Smooth muscle cell (in vitro differentiated cells): ENCODE results near the gene SRGAP3. TPM values are rescaled to one million over a fixed set of nuclear protein-coding genes. Genes with fewer than 3 reads are reported as not detected.
A peak's percentile ranks its signal among the peaks of the same experiment; 100 is the strongest.

Experiments used
- DNase-seq: peaks from one replicate; lab custom pipeline; 2025; ENCODE audit not compliant: unreplicated experiment; lab: John Stamatoyannopoulos, UW
- H2AFZ ChIP-seq: fragments of 200-600 bp; sonication (generic); 2 replicates; pipeline ENCODE4 v1.6.0; 2016; ENCODE audit warnings: antibody characterized with exemption, low read depth, mild to moderate bottlenecking
- H3F3A ChIP-seq: fragments of 200-600 bp; sonication (generic); 2 replicates; pipeline ENCODE4 v1.6.0; 2017; ENCODE audit warnings: antibody characterized with exemption, low read depth
- H3K27ac ChIP-seq: fragments of 200-600 bp; sonication (generic); 2 replicates; pipeline ENCODE4 v1.5.1; 2016; ENCODE audit warnings: low read depth, mild to moderate bottlenecking
- H3K27me3 ChIP-seq: fragments of 200-600 bp; sonication (generic); 2 replicates; pipeline ENCODE4 v1.6.1; 2016; ENCODE audit warnings: low read depth, mild to moderate bottlenecking
- H3K36me3 ChIP-seq: fragments of 200-600 bp; sonication (generic); 2 replicates; pipeline ENCODE4 v1.5.1; 2016; ENCODE audit warnings: low read depth
- H3K4me1 ChIP-seq: fragments of 200-600 bp; sonication (generic); 2 replicates; pipeline ENCODE4 v1.5.1; 2016; ENCODE audit warnings: low read depth
- H3K4me2 ChIP-seq: fragments of 200-600 bp; sonication (generic); 2 replicates; pipeline ENCODE4 v1.6.0; 2016; ENCODE audit warnings: mild to moderate bottlenecking
- H3K4me3 ChIP-seq: fragments of 200-600 bp; sonication (generic); 2 replicates; pipeline ENCODE4 v1.5.1; 2016; ENCODE audit warnings: mild to moderate bottlenecking
- H3K79me2 ChIP-seq: fragments of 200-600 bp; sonication (generic); 2 replicates; pipeline ENCODE4 v1.6.0; 2016; ENCODE audit warnings: low read depth, mild to moderate bottlenecking
- H3K9ac ChIP-seq: fragments of 200-600 bp; sonication (generic); 2 replicates; pipeline ENCODE4 v1.6.0; 2016; ENCODE audit warnings: low read depth
- H3K9me3 ChIP-seq: fragments of 200-600 bp; sonication (generic); replicated peaks from 2 replicates; pipeline ENCODE4 v1.5.1; 2016; ENCODE audit warnings: low read depth
- H4K20me1 ChIP-seq: fragments of 200-600 bp; sonication (generic); 2 replicates; pipeline ENCODE4 v1.6.0; 2016; ENCODE audit warnings: low read depth
- CTCF ChIP-seq: fragments of 200-600 bp; sonication (generic); IDR thresholded peaks from 2 replicates; pipeline ENCODE4 v1.5.1; 2017; ENCODE audit warnings: borderline replicate concordance, mild to moderate bottlenecking, antibody characterized with exemption; ENCODE audit not compliant: insufficient read depth, poor library complexity, severe bottlenecking
- WGBS: methylation state at CpG from one replicate; pipeline ENCODE4 v1.1.7; 2016; ENCODE audit warnings: low lambda C conversion rate; 5-methylcytosine and 5-hydroxymethylcytosine counted together
- polyA plus RNA-seq: library from polyadenylated mRNA; unstranded; fragments of >200 nt; fragmentation: Nextera tagmentation; extraction: Ambion mirVana; gene quantifications from 2 replicates; pipeline ENCODE4 v1.2.1, GENCODE V29; 2016
- total RNA-seq: library from RNA; depleted of rRNA; stranded (reverse); fragments of >200 nt; gene quantifications from 2 replicates; pipeline ENCODE4 v1.2.3, GENCODE V29; 2014

Gene SRGAP3
- total and polyA plus RNA-seq, 2 experiments from 2014 or later: 1.5 to 3.1 TPM

- no peak overlapping the region for H3K4me3 ChIP-seq
- H3K4me1 ChIP-seq: peaks cover 6% of the 10 kb centered on the region
- H3K27me3 ChIP-seq: no peaks in the 10 kb centered on the region
- H3K9ac ChIP-seq: no peak overlapping the region
- H3K79me2 ChIP-seq: no peaks in the 10 kb centered on the region
- H4K20me1 ChIP-seq: no peaks in the 10 kb centered on the region
- no peak overlapping the region for H2AFZ ChIP-seq
- H3F3A ChIP-seq: peaks cover 7% of the 10 kb centered on the region
- 55% methylated on average over 7 of the region's 7 CpGs for WGBS
- H3K27ac ChIP-seq: no peak overlapping the region
- no peak overlapping the region for H3K4me2 ChIP-seq
- no peak for TF ChIP-seq CTCF
- H3K9me3 ChIP-seq: no peaks in the 10 kb centered on the region
- DNase-seq: no peak
- H3K36me3 ChIP-seq: no peaks in the 10 kb centered on the region
Observed at GRCh38 chr3:9253327-9253726, 3.9 kb upstream of the SRGAP3 start.

GRCh38 chr3:9251055-9251786 is 1.8 kb upstream of the SRGAP3 start:
- DNase-seq: no peak
- H3K27me3 ChIP-seq: no peaks in the 10 kb centered on the region
- no peak overlapping the region for H3K9ac ChIP-seq
- 86% methylated on average over 10 of the region's 10 CpGs for WGBS
- no peaks in the 10 kb centered on the region for H4K20me1 ChIP-seq
- H3K4me1 ChIP-seq: peaks cover 19% of the 10 kb centered on the region
- TF ChIP-seq CTCF: peak; percentile 30
- H3K4me3 ChIP-seq: no peak overlapping the region
- no peak overlapping the region for H3K4me2 ChIP-seq
- H3K36me3 ChIP-seq: no peaks in the 10 kb centered on the region
- H3K9me3 ChIP-seq: no peaks in the 10 kb centered on the region
- H3K27ac ChIP-seq: no peak overlapping the region
- H3F3A ChIP-seq: peaks cover 7% of the 10 kb centered on the region
- no peak overlapping the region for H2AFZ ChIP-seq
- H3K79me2 ChIP-seq: no peaks in the 10 kb centered on the region

- no peak for TF ChIP-seq CTCF
- Histone ChIP-seq H3F3A (peaks cover 7% of the 10 kb centered on the region), H3K36me3 (no peaks in the 10 kb centered on the region), H3K27ac (no peak overlapping the region), H4K20me1 (no peaks in the 10 kb centered on the region), H3K4me3 (no peak overlapping the region), H3K9ac (no peak overlapping the region), H3K4me1 (peaks cover 19% of the 10 kb centered on the region), H2AFZ (peak overlapping the region; percentile 76), H3K79me2 (no peaks in the 10 kb centered on the region), H3K27me3 (no peaks in the 10 kb centered on the region), H3K9me3 (no peaks in the 10 kb centered on the region), H3K4me2 (no peak overlapping the region)
- no peak for DNase-seq
- WGBS: 80% methylated on average over 4 of the region's 4 CpGs
Observed at GRCh38 chr3:9250236-9250635, 790 bp upstream of the SRGAP3 start.
